HEK293 (cell line): ENCODE data around the gene PARP8.

Source experiments
- CTCF ChIA-PET: fragments of 350-600 bp; formaldehyde crosslinking; extraction: SDS; loops from one replicate; lab custom pipeline; 2021; ENCODE audit warnings: antibody characterized with exemption; lab: Yijun Ruan, JAX
- POLR2A ChIA-PET: fragments of 300-600 bp; formaldehyde crosslinking; extraction: SDS; loops from one replicate; lab custom pipeline; 2020; ENCODE audit warnings: antibody characterized with exemption, inconsistent platforms; lab: Yijun Ruan, JAX
- H3K27ac ChIP-seq: fragments of 200-500 bp; sonication (Bioruptor generic); 2 replicates; pipeline ENCODE4 v1.5.1; 2014; ENCODE audit warnings: low read depth, low read length, control low read depth, inconsistent platforms; ENCODE audit errors: extremely low read depth
- H3K36me3 ChIP-seq, 2 experiments: fragments of 200-500 bp in 1 of 2; sonication (Bioruptor generic) in 1 of 2; 1 replicate in 1 of 2; 2 replicates in 1 of 2; pipeline ENCODE4 v1.5.1; 2014 to 2017; ENCODE audit warnings: inconsistent platforms in 2 of 2, low read length in 2 of 2; ENCODE audit not compliant: control insufficient read depth in 2 of 2, insufficient read depth in 1 of 2
- H3K4me1 ChIP-seq: fragments of 200-500 bp; sonication (Bioruptor generic); 2 replicates; pipeline ENCODE4 v1.5.1; 2014; ENCODE audit warnings: mild to moderate bottlenecking, low read length, inconsistent platforms; ENCODE audit not compliant: control insufficient read depth, insufficient read depth
- H3K4me3 ChIP-seq: 2 replicates; pipeline ENCODE4 v1.5.1; 2011; ENCODE audit warnings: low read depth, mild to moderate bottlenecking, control low read depth, low read length, moderate library complexity
- H3K9me3 ChIP-seq: fragments of 200-500 bp; sonication (Bioruptor generic); 2 replicates; pipeline ENCODE4 v1.5.1; 2014; ENCODE audit warnings: low read depth, low read length, inconsistent platforms; ENCODE audit not compliant: control insufficient read depth, insufficient read depth
- HIC1 ChIP-seq: fragments of 450-650 bp; formaldehyde crosslinking; IDR thresholded peaks from 2 replicates; pipeline ENCODE4 v1.5.1; 2016; ENCODE audit warnings: missing biosample characterization, missing genetic modification characterization
- KLF10 ChIP-seq: fragments of 450-650 bp; IDR thresholded peaks from 2 replicates; pipeline ENCODE4 v1.5.1; 2018; ENCODE audit warnings: missing biosample characterization, mild to moderate bottlenecking, missing genetic modification characterization
- KLF7 ChIP-seq: fragments of 450-650 bp; formaldehyde crosslinking; IDR thresholded peaks from 2 replicates; pipeline ENCODE4 v1.5.1; 2016; ENCODE audit warnings: missing biosample characterization, missing genetic modification characterization, borderline replicate concordance
- KLF8 ChIP-seq: fragments of 450-650 bp; formaldehyde crosslinking; IDR thresholded peaks from 2 replicates; pipeline ENCODE4 v1.5.1; 2016; ENCODE audit warnings: missing biosample characterization, missing genetic modification characterization
- MEIS1 ChIP-seq: sonication (generic); formaldehyde crosslinking; IDR thresholded peaks from 2 replicates; pipeline ENCODE4 v1.8.1; 2022; ENCODE audit warnings: missing genetic modification reagents, mild to moderate bottlenecking, borderline replicate concordance
- SCRT2 ChIP-seq: fragments of 450-650 bp; formaldehyde crosslinking; IDR thresholded peaks from 2 replicates; pipeline ENCODE4 v1.5.1; 2016; ENCODE audit warnings: missing biosample characterization, missing genetic modification characterization
- ZBTB20 ChIP-seq: fragments of 450-650 bp; formaldehyde crosslinking; IDR thresholded peaks from 2 replicates; pipeline ENCODE4 v1.5.1; 2016; ENCODE audit warnings: missing biosample characterization, missing genetic modification characterization
- ZBTB26 ChIP-seq: fragments of 450-650 bp; formaldehyde crosslinking; optimal IDR thresholded peaks from 2 replicates; pipeline ENCODE3; 2016; ENCODE audit warnings: missing biosample characterization, mild to moderate bottlenecking, missing genetic modification characterization
- ZBTB44 ChIP-seq: fragments of 450-650 bp; IDR thresholded peaks from 2 replicates; pipeline ENCODE4 v1.5.1; 2018; ENCODE audit warnings: missing biosample characterization, mild to moderate bottlenecking, missing genetic modification characterization
- ZBTB8A ChIP-seq: fragments of 450-650 bp; formaldehyde crosslinking; IDR thresholded peaks from 2 replicates; pipeline ENCODE4 v1.5.1; 2016; ENCODE audit warnings: missing biosample characterization, missing genetic modification characterization
- ZNF362 ChIP-seq: fragments of 450-650 bp; formaldehyde crosslinking; IDR thresholded peaks from 2 replicates; pipeline ENCODE4 v1.5.1; 2016; ENCODE audit warnings: missing biosample characterization, missing genetic modification characterization
- ZNF366 ChIP-seq: fragments of 450-650 bp; formaldehyde crosslinking; conservative IDR thresholded peaks from 2 replicates; pipeline ENCODE4 v1.5.1; 2016; ENCODE audit warnings: missing biosample characterization, missing genetic modification characterization
- ZNF398 ChIP-seq: fragments of 450-650 bp; formaldehyde crosslinking; IDR thresholded peaks from 2 replicates; pipeline ENCODE4 v1.5.1; 2017; ENCODE audit warnings: missing biosample characterization, missing genetic modification characterization
- ZNF513 ChIP-seq: fragments of 450-650 bp; IDR thresholded peaks from 2 replicates; pipeline ENCODE4 v1.5.1; 2018; ENCODE audit warnings: missing biosample characterization, missing genetic modification characterization
- ZNF560 ChIP-seq: fragments of 450-650 bp; formaldehyde crosslinking; IDR thresholded peaks from 2 replicates; pipeline ENCODE4 v1.5.1; 2017; ENCODE audit warnings: missing biosample characterization, missing genetic modification characterization, borderline replicate concordance
- ZNF600 ChIP-seq: fragments of 450-650 bp; formaldehyde crosslinking; IDR thresholded peaks from 2 replicates; pipeline ENCODE4 v1.5.1; 2016; ENCODE audit warnings: missing biosample characterization, missing genetic modification characterization
- ZNF639 ChIP-seq: fragments of 450-650 bp; formaldehyde crosslinking; IDR thresholded peaks from 2 replicates; pipeline ENCODE4 v1.5.1; 2016; ENCODE audit warnings: missing biosample characterization, missing genetic modification characterization
- ZNF660 ChIP-seq: fragments of 450-650 bp; IDR thresholded peaks from 2 replicates; pipeline ENCODE4 v1.5.1; 2018; ENCODE audit warnings: missing biosample characterization, mild to moderate bottlenecking, missing genetic modification characterization
- ZNF670 ChIP-seq: fragments of 450-650 bp; formaldehyde crosslinking; IDR thresholded peaks from 2 replicates; pipeline ENCODE4 v1.5.1; 2016; ENCODE audit warnings: missing biosample characterization, missing genetic modification characterization, low read depth
- ZNF677 ChIP-seq: fragments of 450-650 bp; IDR thresholded peaks from 2 replicates; pipeline ENCODE4 v1.5.0; 2018; ENCODE audit warnings: missing biosample characterization, mild to moderate bottlenecking, missing genetic modification characterization, moderate library complexity
- ZNF785 ChIP-seq: fragments of 450-650 bp; formaldehyde crosslinking; IDR thresholded peaks from 2 replicates; pipeline ENCODE4 v1.5.1; 2016; ENCODE audit warnings: missing biosample characterization, missing genetic modification characterization

The PARP8 gene

GRCh38 chr5:50666261-50667022 is at the start of gene PARP8:
TSS of gene PARP8 (plus strand) at chr5:50666637. CDS start at chr5:50667096, 459 bp downstream.
- Histone ChIP-seq H3K27ac (peak within 1 kb of the TSS; percentile 95), H3K4me3 (peak within 1 kb of the TSS; percentile 96)
- TF ChIP-seq KLF8 (tag by site-specific recombination) (peak; percentile 45; the same call in 1 of the 2 replicates), ZNF362 (tag by site-specific recombination) (no peak), HIC1 (tag by site-specific recombination) (no peak), ZNF660 (tag by site-specific recombination) (0 out of 2 replicates have a peak, but pooled peaks have one; percentile 10), ZNF670 (no peak), ZNF639 (no peak), ZNF677 (peak; percentile 39; the same call in 1 of the 2 replicates), ZBTB8A (tag by site-specific recombination) (0 out of 2 replicates have a peak, but pooled peaks have one; percentile 0), ZNF366 (tag by site-specific recombination) (peak; percentile 21; the same call in 1 of the 2 replicates), ZNF398 (tag by site-specific recombination) (peak; percentile 81), KLF7 (tag by site-specific recombination) (no peak), KLF10 (tag by site-specific recombination) (peak; percentile 26; the same call in 1 of the 2 replicates), ZNF785 (tag by site-specific recombination) (no peak), ZBTB26 (tag by site-specific recombination) (peak; percentile 24), ZNF560 (tag by site-specific recombination) (no peak), SCRT2 (no peak), ZBTB20 (no peak), ZNF513 (peak; percentile 69), ZNF600 (tag by site-specific recombination) (no peak), MEIS1 (CRISPR knock-in tag) (no peak), ZBTB44 (tag by site-specific recombination) (no peak)
- TF ChIP-seq, all 188 proteins: peak for 9
- CTCF ChIA-PET, result interaction anchor here (1.2 kb wide), 1 partner anchor 89 kb away, joined by 4 read pairs; no protein-coding TSS in a partner anchor
- Histone ChIP-seq H3K4me1 (peaks cover 7% of the 10 kb centered on the region; the same call in 1 of the 2 replicates), H3K36me3 (no peaks in the 10 kb centered on the region), H3K9me3 (no peaks in the 10 kb centered on the region)
- POLR2A ChIA-PET, result interaction anchor here (1.2 kb wide), 1 partner anchor 20 kb away, joined by 3 read pairs; no protein-coding TSS in a partner anchor
